Measurements from ENCODE around the gene ASIP. TPM values are rescaled to one million over a fixed set of nuclear protein-coding genes. Genes with fewer than 3 reads are reported as not detected.
A peak's percentile ranks its signal among the peaks of the same experiment; 100 is the strongest.

ASIP gene
- total and polyA plus RNA-seq, 2 of the 13 experiments (the other 11 are each of a cell fraction or from before 2014, with no cell fraction given): not detected

DNA sequence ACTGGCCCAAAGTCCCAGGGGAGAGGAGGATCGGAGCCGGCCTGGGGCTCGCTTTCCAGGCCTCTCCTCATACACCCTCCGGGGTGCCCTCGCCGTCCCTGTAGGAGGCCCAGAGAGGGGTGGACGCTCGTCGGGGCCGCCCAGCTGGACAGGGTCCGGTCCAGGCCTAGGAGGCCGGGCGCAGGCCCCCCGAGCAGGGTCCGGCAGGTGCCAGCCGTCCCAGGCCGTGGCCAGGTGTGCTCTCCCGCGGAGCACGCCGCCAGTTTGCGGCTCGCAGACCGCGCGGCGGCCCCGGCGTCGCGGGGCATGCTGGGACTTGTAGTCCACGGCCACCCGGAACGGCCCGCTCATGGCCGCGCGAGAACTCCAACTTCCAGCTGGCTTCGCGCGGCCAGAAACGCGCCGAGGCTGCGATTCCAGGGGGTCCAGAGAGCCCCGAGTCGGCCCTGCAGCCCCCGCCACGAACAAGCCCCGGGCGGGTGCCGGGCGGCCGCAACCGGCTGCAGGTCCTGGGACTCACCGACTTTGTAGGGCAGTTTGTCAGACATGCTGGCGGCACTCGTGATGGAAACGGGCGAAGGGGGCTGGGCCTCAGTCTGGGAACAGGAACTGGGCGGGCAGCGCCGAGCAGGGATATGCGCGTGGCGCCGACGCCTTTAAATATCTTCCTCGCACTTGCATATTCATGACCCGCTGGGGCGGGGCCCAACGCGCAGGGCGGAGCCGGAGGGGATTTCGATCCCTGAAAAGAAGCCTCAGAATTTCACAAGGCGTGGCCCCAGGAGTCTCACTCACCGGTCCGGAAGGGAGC lies 61.7 kb downstream of the ASIP start, which contains the start of gene AHCY (continued):
- TF ChIP-seq TSC22D2 (CRISPR knock-in tag; IDR thresholded peaks at IDR 0.05; ENCODE audit: borderline replicate concordance) (peak; percentile 96), CHD4 (IDR thresholded peaks at IDR 0.05; ENCODE audit: borderline replicate concordance, low read length) (no peak), HMG20B (CRISPR knock-in tag; conservative IDR thresholded peaks at IDR 0.05) (peak; percentile 19; the same call in 1 of the 2 replicates), POLR2AphosphoS5 (IDR thresholded peaks at IDR 0.05; ENCODE audit: low read depth, low read length) (peak; percentile 97), ZNF672 (CRISPR knock-in tag; IDR thresholded peaks at IDR 0.05) (no peak), HHEX (CRISPR knock-in tag; IDR thresholded peaks at IDR 0.05) (no peak), DNMT1 (CRISPR knock-in tag; IDR thresholded peaks at IDR 0.05) (peak; percentile 92), TRAFD1 (CRISPR knock-in tag; IDR thresholded peaks at IDR 0.05; ENCODE audit: borderline replicate concordance) (no peak), SRF (IDR thresholded peaks at IDR 0.05; ENCODE audit: low read depth, low read length) (no peak; the same call in 1 of the 2 replicates), ZNF589 (CRISPR knock-in tag; conservative IDR thresholded peaks at IDR 0.05) (no peak), SCMH1 (CRISPR knock-in tag; IDR thresholded peaks at IDR 0.05; ENCODE audit: borderline replicate concordance) (no peak), RFX3 (CRISPR knock-in tag; IDR thresholded peaks at IDR 0.05) (no peak), ZNF766 (CRISPR knock-in tag; IDR thresholded peaks at IDR 0.05; ENCODE audit: borderline replicate concordance) (peak; percentile 76; the same call in 1 of the 2 replicates), ZNF564 (CRISPR knock-in tag; IDR thresholded peaks at IDR 0.05) (peak; percentile 96), MIER3 (CRISPR knock-in tag; IDR thresholded peaks at IDR 0.05; ENCODE audit: borderline replicate concordance) (no peak), ZFP90 (CRISPR knock-in tag; IDR thresholded peaks at IDR 0.05; ENCODE audit: borderline replicate concordance) (peak; percentile 96), ZBTB7A (CRISPR knock-in tag; IDR thresholded peaks at IDR 0.05) (peak; percentile 82; the same call in 1 of the 2 replicates)
- TF ChIP-seq, protein P1, sequence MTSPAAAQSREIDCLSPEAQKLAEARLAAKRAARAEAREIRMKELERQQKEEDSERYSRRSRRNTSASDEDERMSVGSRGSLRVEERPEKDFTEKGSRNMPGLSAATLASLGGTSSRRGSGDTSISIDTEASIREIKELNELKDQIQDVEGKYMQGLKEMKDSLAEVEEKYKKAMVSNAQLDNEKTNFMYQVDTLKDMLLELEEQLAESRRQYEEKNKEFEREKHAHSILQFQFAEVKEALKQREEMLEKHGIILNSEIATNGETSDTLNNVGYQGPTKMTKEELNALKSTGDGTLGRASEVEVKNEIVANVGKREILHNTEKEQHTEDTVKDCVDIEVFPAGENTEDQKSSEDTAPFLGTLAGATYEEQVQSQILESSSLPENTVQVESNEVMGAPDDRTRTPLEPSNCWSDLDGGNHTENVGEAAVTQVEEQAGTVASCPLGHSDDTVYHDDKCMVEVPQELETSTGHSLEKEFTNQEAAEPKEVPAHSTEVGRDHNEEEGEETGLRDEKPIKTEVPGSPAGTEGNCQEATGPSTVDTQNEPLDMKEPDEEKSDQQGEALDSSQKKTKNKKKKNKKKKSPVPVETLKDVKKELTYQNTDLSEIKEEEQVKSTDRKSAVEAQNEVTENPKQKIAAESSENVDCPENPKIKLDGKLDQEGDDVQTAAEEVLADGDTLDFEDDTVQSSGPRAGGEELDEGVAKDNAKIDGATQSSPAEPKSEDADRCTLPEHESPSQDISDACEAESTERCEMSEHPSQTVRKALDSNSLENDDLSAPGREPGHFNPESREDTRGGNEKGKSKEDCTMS (CRISPR knock-in tag; conservative IDR thresholded peaks at IDR 0.05): no peak; the same call in 1 of the 2 replicates
- TF ChIP-seq, protein P2, sequence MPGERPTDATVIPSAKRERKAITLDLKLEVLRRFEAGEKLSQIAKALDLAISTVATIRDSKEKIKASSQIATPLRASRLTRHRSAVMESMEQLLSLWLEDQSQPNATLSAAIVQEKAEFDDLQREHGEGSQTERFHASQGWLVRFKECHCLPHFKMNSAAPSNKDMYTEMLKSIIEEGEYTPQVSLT (CRISPR knock-in tag; IDR thresholded peaks at IDR 0.05; ENCODE audit: borderline replicate concordance, low read depth): 0 out of 2 replicates have a peak, but pooled peaks have one; percentile 92
- TF ChIP-seq, protein P3, sequence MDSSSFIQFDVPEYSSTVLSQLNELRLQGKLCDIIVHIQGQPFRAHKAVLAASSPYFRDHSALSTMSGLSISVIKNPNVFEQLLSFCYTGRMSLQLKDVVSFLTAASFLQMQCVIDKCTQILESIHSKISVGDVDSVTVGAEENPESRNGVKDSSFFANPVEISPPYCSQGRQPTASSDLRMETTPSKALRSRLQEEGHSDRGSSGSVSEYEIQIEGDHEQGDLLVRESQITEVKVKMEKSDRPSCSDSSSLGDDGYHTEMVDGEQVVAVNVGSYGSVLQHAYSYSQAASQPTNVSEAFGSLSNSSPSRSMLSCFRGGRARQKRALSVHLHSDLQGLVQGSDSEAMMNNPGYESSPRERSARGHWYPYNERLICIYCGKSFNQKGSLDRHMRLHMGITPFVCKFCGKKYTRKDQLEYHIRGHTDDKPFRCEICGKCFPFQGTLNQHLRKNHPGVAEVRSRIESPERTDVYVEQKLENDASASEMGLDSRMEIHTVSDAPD (CRISPR knock-in tag; IDR thresholded peaks at IDR 0.05): peak; percentile 75; the same call in 1 of the 2 replicates
- TF ChIP-seq, protein P4, sequence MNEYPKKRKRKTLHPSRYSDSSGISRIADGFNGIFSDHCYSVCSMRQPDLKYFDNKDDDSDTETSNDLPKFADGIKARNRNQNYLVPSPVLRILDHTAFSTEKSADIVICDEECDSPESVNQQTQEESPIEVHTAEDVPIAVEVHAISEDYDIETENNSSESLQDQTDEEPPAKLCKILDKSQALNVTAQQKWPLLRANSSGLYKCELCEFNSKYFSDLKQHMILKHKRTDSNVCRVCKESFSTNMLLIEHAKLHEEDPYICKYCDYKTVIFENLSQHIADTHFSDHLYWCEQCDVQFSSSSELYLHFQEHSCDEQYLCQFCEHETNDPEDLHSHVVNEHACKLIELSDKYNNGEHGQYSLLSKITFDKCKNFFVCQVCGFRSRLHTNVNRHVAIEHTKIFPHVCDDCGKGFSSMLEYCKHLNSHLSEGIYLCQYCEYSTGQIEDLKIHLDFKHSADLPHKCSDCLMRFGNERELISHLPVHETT (CRISPR knock-in tag; conservative IDR thresholded peaks at IDR 0.05): peak; percentile 62; the same call in 1 of the 2 replicates

Measured in HepG2 (cell line).